ENCODE data around the gene PRRT3.

- TF ChIP-seq CTCF (IDR thresholded peaks at IDR 0.05): no peak
- peak in 1 of 2 donors; percentile 54 for TF ChIP-seq POLR2AphosphoS5 (IDR thresholded peaks at IDR 0.05)
- TF ChIP-seq EP300 (IDR thresholded peaks at IDR 0.05): no peak
- no peak for TF ChIP-seq POLR2A (IDR thresholded peaks at IDR 0.05)
Observed at GRCh38 chr3:9932535-9932842, 19.7 kb downstream of the PRRT3 start.

Measured in upper lobe of left lung (tissue), 4 donors.